GM18502 (cell line): ENCODE data around the gene PROC.

Experiments
- ATAC-seq: cut with Tn5 transposase; IDR thresholded peaks from one replicate; pipeline ENCODE4 v1.9.1; 2021; ENCODE audit warnings: mild to moderate bottlenecking; ENCODE audit not compliant: unreplicated experiment, poor library complexity

The PROC gene

GRCh38 chr2:127453392-127454171, 35.4 kb downstream of the PROC start:
- no peak for ATAC-seq

- ATAC-seq: no peak
Observed at GRCh38 chr2:127454595-127455565, 36.7 kb downstream of the PROC start.

- ATAC-seq: no peak
Observed at GRCh38 chr2:127455566-127456493, 37.6 kb downstream of the PROC start.

GRCh38 chr2:127456960-127457359, 38.7 kb downstream of the PROC start:
- no peak for ATAC-seq

GRCh38 chr2:127462461-127462860, 44.2 kb downstream of the PROC start:
- no peak for ATAC-seq

- no peak for ATAC-seq
Observed at GRCh38 chr2:127463155-127463991, 45.1 kb downstream of the PROC start.

- no peak for ATAC-seq
Observed at GRCh38 chr2:127464470-127465257, 46.4 kb downstream of the PROC start.

GRCh38 chr2:127465258-127465657, 47.0 kb downstream of the PROC start:
- ATAC-seq: no peak

- no peak for ATAC-seq
Observed at GRCh38 chr2:127469051-127469450, 50.8 kb downstream of the PROC start.

- no peak for ATAC-seq
Observed at GRCh38 chr2:127469974-127470373, 51.7 kb downstream of the PROC start.

- ATAC-seq: no peak
Observed at GRCh38 chr2:127471286-127471988, 53.2 kb downstream of the PROC start.

GRCh38 chr2:127472268-127472667, 54.0 kb downstream of the PROC start:
- ATAC-seq: no peak

- no peak for ATAC-seq
Observed at GRCh38 chr2:127475788-127476187, 57.6 kb downstream of the PROC start.
